Sigmoid colon (tissue), 7 donors: ENCODE data around the gene PRKAA2. TPM values are rescaled to one million over a fixed set of nuclear protein-coding genes. Genes with fewer than 3 reads are reported as not detected.

Experiments
- DNase-seq: peaks from one replicate; pipeline ENCODE4 v3.0.0-alpha.2; 2019
- H3K27ac ChIP-seq, 4 donors: fragments of 200-600 bp; sonication (generic); one replicate each; pipeline ENCODE4 v1.5.1; 2016 to 2019; ENCODE audit warnings: mild to moderate bottlenecking in 1 of 4
- H3K27me3 ChIP-seq, 3 donors: fragments of 200-600 bp; sonication (generic); one replicate each; pipeline ENCODE4 v1.5.1; 2019; ENCODE audit warnings: mild to moderate bottlenecking in 1 of 3
- H3K36me3 ChIP-seq, 4 donors: fragments of 200-600 bp; sonication (generic); one replicate each; pipeline ENCODE4 v1.5.1; 2016 to 2019
- H3K4me1 ChIP-seq, 4 donors: fragments of 200-600 bp; sonication (generic); one replicate each; pipeline ENCODE4 v1.5.1; 2017 to 2019
- H3K4me3 ChIP-seq, 4 donors: fragments of 200-600 bp; sonication (generic); one replicate each; pipeline ENCODE4 v1.5.1; 2017 to 2019; ENCODE audit warnings: mild to moderate bottlenecking in 2 of 4, moderate library complexity in 1 of 4
- H3K9me3 ChIP-seq, 4 donors: fragments of 200-600 bp in 3 of 4; sonication (generic) in 3 of 4; one replicate each; pipeline versions ENCODE4 v1.5.1 to v1.6.1; 2013 to 2019
- EP300 ChIP-seq, 4 donors: sonication (generic); formaldehyde crosslinking; IDR thresholded peaks; one replicate each; pipeline ENCODE4 v1.6.1; 2017; ENCODE audit warnings: antibody characterized with exemption in 4 of 4
- POLR2A ChIP-seq, 2 donors: fragments of 450-650 bp; IDR thresholded peaks; one replicate each; pipeline ENCODE4 v1.6.1; 2016; ENCODE audit warnings: antibody characterized with exemption in 2 of 2, mild to moderate bottlenecking in 2 of 2, moderate library complexity in 2 of 2
- POLR2AphosphoS5 ChIP-seq, 4 donors: sonication (generic); formaldehyde crosslinking; IDR thresholded peaks; one replicate each; pipeline ENCODE4 v1.6.1; 2017; ENCODE audit warnings: antibody characterized with exemption in 4 of 4
- WGBS, 2 donors: extraction: QIAGEN DNeasy Blood & Tissue Kit; methylation state at CpG; one replicate each; pipeline ENCODE4 v1.1.7; 2013; 5-methylcytosine and 5-hydroxymethylcytosine counted together
- intact Hi-C: fragments of 100-400 bp; cut with DNase I; formaldehyde crosslinking; loops from one replicate; pipeline ENCODE4 v1.15.1; 2023
- polyA plus RNA-seq, 3 donors: library from polyadenylated mRNA; stranded (reverse); fragments of 200-250 nt; gene quantifications; one replicate each; pipeline ENCODE4 v1.2.3, GENCODE V29; 2013
- total RNA-seq, 4 donors: library from RNA; depleted of rRNA; stranded (reverse); fragments of >200 nt; gene quantifications; one replicate each; pipeline ENCODE4 v1.1.0, GENCODE V29; 2016
- TF ChIP-seq, protein P1 (sequence below), 4 experiments: fragments of 450-650 bp in 3 of 4; fragments of 200-600 bp in 1 of 4; IDR thresholded peaks; one replicate each; pipeline ENCODE4 v1.5.1; 2016 to 2019; ENCODE audit warnings: antibody characterized with exemption in 4 of 4, mild to moderate bottlenecking in 3 of 4, moderate library complexity in 2 of 4
- donor health status: healthy with polysubstance abuse.
- donor health status: Bipolar disorder and iron deficiency.
- donor health status: healthy.

The PRKAA2 gene
- total and polyA plus RNA-seq, 7 donors: 0.23 to 30.8 (median 25.3) TPM

DNA sequence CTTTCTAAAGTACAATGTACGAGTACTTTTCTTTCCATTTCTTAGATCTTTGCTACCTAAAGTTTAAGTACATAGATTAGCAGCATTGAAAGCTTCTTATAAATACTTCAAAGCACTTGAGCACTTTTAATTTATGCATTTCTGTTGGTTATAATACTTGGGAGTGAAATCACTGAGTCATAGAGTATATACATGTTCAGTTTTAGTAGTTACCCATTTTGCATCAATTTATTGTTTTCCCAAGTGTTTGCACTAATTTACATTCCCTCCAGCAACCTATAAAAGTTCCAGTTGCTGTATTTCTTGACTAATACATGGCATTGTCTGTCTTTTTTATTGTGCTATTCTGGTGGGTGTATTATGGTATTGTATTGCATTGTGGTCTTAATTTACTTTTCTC is 20.3 kb downstream of the PRKAA2 start:
- H3K27ac ChIP-seq: no peak overlapping the region
- H3K4me1 ChIP-seq: peaks cover 0 to 4% (median 0%) of the 10 kb centered on the region in 4 donors
- DNase-seq: no peak
- intact Hi-C loops: no loop called here
- TF ChIP-seq POLR2A (IDR thresholded peaks at IDR 0.05): no peak
- no peaks in the 10 kb centered on the region for H3K36me3 ChIP-seq
- WGBS, 2 donors: 79 to 97% methylated on average over 1 of the region's 1 CpG
- no peaks in the 10 kb centered on the region for H3K9me3 ChIP-seq
- H3K4me3 ChIP-seq: no peak overlapping the region
- H3K27me3 ChIP-seq: no peaks in the 10 kb centered on the region

DNA sequence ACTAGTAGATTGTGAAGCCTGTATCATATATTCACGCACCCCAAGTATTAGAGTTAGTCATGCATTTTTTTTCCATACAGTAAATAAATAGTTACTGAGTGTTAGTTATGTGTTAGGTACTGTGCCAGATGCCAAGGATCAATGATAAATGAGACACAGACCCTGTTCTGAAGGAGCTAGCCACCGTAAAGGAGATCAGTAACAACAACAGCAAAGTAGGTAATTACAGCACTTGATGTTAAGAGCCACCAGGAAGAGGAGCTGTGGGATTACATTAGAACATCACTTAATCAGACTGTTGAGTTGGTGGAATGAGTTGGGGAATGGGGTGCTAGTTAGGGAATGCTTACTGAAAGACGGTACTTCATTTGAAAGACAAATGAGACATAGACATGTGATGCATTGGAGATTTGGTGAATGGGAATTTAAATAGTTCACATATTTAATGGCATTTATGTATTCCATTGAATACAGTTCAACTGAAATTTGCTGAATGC is 21.0 kb downstream of the PRKAA2 start:
- peaks cover 0 to 4% (median 0%) of the 10 kb centered on the region in 4 donors for H3K4me1 ChIP-seq
- no peaks in the 10 kb centered on the region for H3K27me3 ChIP-seq
- WGBS, 2 donors: 84 to 90% methylated on average over 3 of the region's 3 CpGs
- no peak overlapping the region for H3K4me3 ChIP-seq
- intact Hi-C loops: no loop called here
- no peak for TF ChIP-seq POLR2A (IDR thresholded peaks at IDR 0.05)
- TF ChIP-seq, protein P1, sequence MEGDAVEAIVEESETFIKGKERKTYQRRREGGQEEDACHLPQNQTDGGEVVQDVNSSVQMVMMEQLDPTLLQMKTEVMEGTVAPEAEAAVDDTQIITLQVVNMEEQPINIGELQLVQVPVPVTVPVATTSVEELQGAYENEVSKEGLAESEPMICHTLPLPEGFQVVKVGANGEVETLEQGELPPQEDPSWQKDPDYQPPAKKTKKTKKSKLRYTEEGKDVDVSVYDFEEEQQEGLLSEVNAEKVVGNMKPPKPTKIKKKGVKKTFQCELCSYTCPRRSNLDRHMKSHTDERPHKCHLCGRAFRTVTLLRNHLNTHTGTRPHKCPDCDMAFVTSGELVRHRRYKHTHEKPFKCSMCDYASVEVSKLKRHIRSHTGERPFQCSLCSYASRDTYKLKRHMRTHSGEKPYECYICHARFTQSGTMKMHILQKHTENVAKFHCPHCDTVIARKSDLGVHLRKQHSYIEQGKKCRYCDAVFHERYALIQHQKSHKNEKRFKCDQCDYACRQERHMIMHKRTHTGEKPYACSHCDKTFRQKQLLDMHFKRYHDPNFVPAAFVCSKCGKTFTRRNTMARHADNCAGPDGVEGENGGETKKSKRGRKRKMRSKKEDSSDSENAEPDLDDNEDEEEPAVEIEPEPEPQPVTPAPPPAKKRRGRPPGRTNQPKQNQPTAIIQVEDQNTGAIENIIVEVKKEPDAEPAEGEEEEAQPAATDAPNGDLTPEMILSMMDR (IDR thresholded peaks at IDR 0.05): no peak
- no peak for TF ChIP-seq EP300 (IDR thresholded peaks at IDR 0.05)
- no peak for TF ChIP-seq POLR2AphosphoS5 (IDR thresholded peaks at IDR 0.05)
- H3K36me3 ChIP-seq: no peaks in the 10 kb centered on the region
- H3K27ac ChIP-seq: no peak overlapping the region
- H3K9me3 ChIP-seq: no peaks in the 10 kb centered on the region
- no peak for DNase-seq

- H3K4me1 ChIP-seq: peaks cover 0 to 3% (median 0%) of the 10 kb centered on the region in 4 donors
- no peak overlapping the region for H3K27ac ChIP-seq
- TF ChIP-seq POLR2A (IDR thresholded peaks at IDR 0.05) (no peak), POLR2AphosphoS5 (IDR thresholded peaks at IDR 0.05) (no peak), EP300 (IDR thresholded peaks at IDR 0.05) (no peak)
- TF ChIP-seq, protein P1 (IDR thresholded peaks at IDR 0.05): no peak
- no peak for DNase-seq
- intact Hi-C loops: no loop called here
- H3K36me3 ChIP-seq: no peaks in the 10 kb centered on the region
- no peaks in the 10 kb centered on the region for H3K27me3 ChIP-seq
- WGBS, 2 donors: 42 to 47% methylated on average over 2 of the region's 2 CpGs
- H3K4me3 ChIP-seq: no peak overlapping the region
- no peaks in the 10 kb centered on the region for H3K9me3 ChIP-seq
Observed at GRCh38 chr1:56670350-56670749, 25.2 kb downstream of the PRKAA2 start.

DNA sequence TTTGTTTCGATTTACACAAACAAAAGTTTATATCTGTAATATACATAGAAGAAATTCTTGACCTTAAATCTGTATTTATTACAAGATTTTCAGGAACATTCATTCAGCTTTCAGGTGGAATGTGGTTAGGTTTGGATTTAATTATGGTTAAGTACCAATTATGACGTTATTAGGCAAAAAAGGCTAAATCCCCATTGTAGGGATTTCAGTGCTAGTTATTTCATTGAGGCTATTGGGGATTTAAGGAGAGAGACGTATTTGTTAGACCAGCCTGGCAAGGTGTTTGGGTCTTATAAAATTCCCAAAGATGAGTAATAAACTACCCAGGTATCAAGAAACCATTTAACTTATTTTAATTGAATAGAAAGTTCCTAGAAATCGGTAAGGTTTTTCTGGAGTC is 26.0 kb downstream of the PRKAA2 start:
- H3K27me3 ChIP-seq: no peaks in the 10 kb centered on the region
- 90 to 93% methylated on average over 4 of the region's 4 CpGs for WGBS, 2 donors
- no peak overlapping the region for H3K4me3 ChIP-seq
- H3K9me3 ChIP-seq: no peaks in the 10 kb centered on the region
- intact Hi-C loops: no loop called here
- H3K27ac ChIP-seq: no peak overlapping the region
- no peaks in the 10 kb centered on the region for H3K4me1 ChIP-seq
- TF ChIP-seq, protein P1 (IDR thresholded peaks at IDR 0.05): no peak
- TF ChIP-seq EP300 (IDR thresholded peaks at IDR 0.05) (no peak), POLR2A (IDR thresholded peaks at IDR 0.05) (no peak), POLR2AphosphoS5 (IDR thresholded peaks at IDR 0.05) (no peak)
- DNase-seq: no peak
- H3K36me3 ChIP-seq: no peaks in the 10 kb centered on the region

- Histone ChIP-seq H3K27ac (no peak overlapping the region), H3K4me3 (no peak overlapping the region), H3K36me3 (no peaks in the 10 kb centered on the region), H3K9me3 (no peaks in the 10 kb centered on the region), H3K4me1 (no peaks in the 10 kb centered on the region), H3K27me3 (no peaks in the 10 kb centered on the region)
- no peak for DNase-seq
- 93 to 94% methylated on average over 2 of the region's 2 CpGs for WGBS, 2 donors
- intact Hi-C loops: no loop called here
- TF ChIP-seq POLR2A (IDR thresholded peaks at IDR 0.05) (no peak), EP300 (IDR thresholded peaks at IDR 0.05) (no peak), POLR2AphosphoS5 (IDR thresholded peaks at IDR 0.05) (no peak)
- TF ChIP-seq, protein P1 (IDR thresholded peaks at IDR 0.05): no peak
Observed at GRCh38 chr1:56671542-56671941, 26.4 kb downstream of the PRKAA2 start.
